CD4-positive, alpha-beta T cell (primary cell): ENCODE data around the gene RNF213. TPM values are rescaled to one million over a fixed set of nuclear protein-coding genes. Genes with fewer than 3 reads are reported as not detected.

Experiments used
- ATAC-seq: fragments of 200-7000 bp; cut with Tn5 transposase; one replicate; pipeline ENCODE4 v1.10.0; 2022; ENCODE audit warnings: mild to moderate bottlenecking; ENCODE audit not compliant: poor library complexity
- CTCF ChIA-PET: fragments of 350-600 bp; sonication (Branson Sonifier 250); formaldehyde crosslinking; loops from one replicate; lab custom pipeline; 2021; ENCODE audit warnings: antibody characterized with exemption, inconsistent platforms; lab: Charles Lee
- POLR2A ChIA-PET: fragments of 350-600 bp; sonication (Branson Sonifier 250); formaldehyde crosslinking; loops from one replicate; lab custom pipeline; 2021; ENCODE audit warnings: antibody characterized with exemption, inconsistent platforms; lab: Charles Lee
- DNase-seq, 14 experiments: peaks; one replicate each; pipeline ENCODE4 v3.0.0-alpha.2; 2013 to 2020; ENCODE audit warnings: mixed read lengths in 2 of 14
- H3K27ac ChIP-seq, 2 donors: one replicate each; pipeline versions ENCODE4 v1.5.1 to v1.7.0; 2013; ENCODE audit warnings: low read length in 2 of 2, low read depth in 1 of 2, mild to moderate bottlenecking in 1 of 2
- H3K27me3 ChIP-seq, 2 experiments: 1 replicate in 1 of 2; 2 replicates in 1 of 2; pipeline versions ENCODE4 v1.6.1 to v1.7.0; 2013; ENCODE audit warnings: low read length in 2 of 2, control low read depth in 1 of 2, mild to moderate bottlenecking in 1 of 2, moderate library complexity in 1 of 2; ENCODE audit not compliant: insufficient read depth in 2 of 2, control insufficient read depth in 1 of 2
- H3K36me3 ChIP-seq: one replicate; pipeline ENCODE4 v1.6.1; 2013; ENCODE audit warnings: low read length, control low read depth; ENCODE audit not compliant: insufficient read depth
- H3K4me1 ChIP-seq: one replicate; pipeline ENCODE4 v1.6.1; 2013; ENCODE audit warnings: low read length, control low read depth; ENCODE audit not compliant: insufficient read depth
- H3K4me3 ChIP-seq: one replicate; pipeline ENCODE4 v1.5.1; 2013; ENCODE audit warnings: mild to moderate bottlenecking, low read length, moderate library complexity
- H3K9me3 ChIP-seq, 2 experiments: 1 replicate in 1 of 2; 2 replicates in 1 of 2; pipeline versions ENCODE4 v1.6.1 to v1.7.0; 2013; ENCODE audit warnings: low read length in 2 of 2, mild to moderate bottlenecking in 2 of 2, control low read depth in 1 of 2, moderate library complexity in 1 of 2; ENCODE audit not compliant: control insufficient read depth in 1 of 2, insufficient read depth in 1 of 2
- H3K27ac Mint-ChIP-seq: one replicate; pipeline ENCODE4 v1.8.0; 2020; ENCODE audit warnings: mixed read lengths
- H3K27me3 Mint-ChIP-seq: one replicate; pipeline ENCODE4 v1.8.0; 2021; ENCODE audit warnings: mixed read lengths
- H3K36me3 Mint-ChIP-seq: one replicate; pipeline ENCODE4 v1.8.0; 2021; ENCODE audit warnings: low read depth, mixed read lengths
- H3K4me1 Mint-ChIP-seq: one replicate; pipeline ENCODE4 v1.8.0; 2021; ENCODE audit warnings: low read depth, mixed read lengths
- H3K4me3 Mint-ChIP-seq: one replicate; pipeline ENCODE4 v1.8.0; 2020; ENCODE audit warnings: mild to moderate bottlenecking, mixed read lengths
- H3K9me3 Mint-ChIP-seq: one replicate; pipeline ENCODE4 v1.8.0; 2020; ENCODE audit warnings: mixed read lengths
- intact Hi-C, 2 experiments: fragments of 100-400 bp; cut with DNase I in 1 of 2; cut with micrococcal nuclease in 1 of 2; formaldehyde crosslinking; loops; one replicate each; pipeline versions ENCODE4 v1.15.1 to v1.9.0; 2023 to 2025; cut with DNase I, micrococcal nuclease
- total RNA-seq, 174 experiments: library from RNA in 2 of 174; stranded (reverse) in 2 of 174; gene quantifications; one replicate each; pipeline ENCODE4 v1.2.3 and lab custom pipeline; 2021 to 2026
- TF ChIP-seq, protein P1 (sequence below): fragments of 200-600 bp; IDR thresholded peaks from one replicate; pipeline ENCODE4 v1.8.0; 2022; ENCODE audit warnings: antibody characterized with exemption, mild to moderate bottlenecking

The RNF213 gene
- total RNA-seq, 2 experiments from 2014 or later: 290 to 312 TPM

DNA sequence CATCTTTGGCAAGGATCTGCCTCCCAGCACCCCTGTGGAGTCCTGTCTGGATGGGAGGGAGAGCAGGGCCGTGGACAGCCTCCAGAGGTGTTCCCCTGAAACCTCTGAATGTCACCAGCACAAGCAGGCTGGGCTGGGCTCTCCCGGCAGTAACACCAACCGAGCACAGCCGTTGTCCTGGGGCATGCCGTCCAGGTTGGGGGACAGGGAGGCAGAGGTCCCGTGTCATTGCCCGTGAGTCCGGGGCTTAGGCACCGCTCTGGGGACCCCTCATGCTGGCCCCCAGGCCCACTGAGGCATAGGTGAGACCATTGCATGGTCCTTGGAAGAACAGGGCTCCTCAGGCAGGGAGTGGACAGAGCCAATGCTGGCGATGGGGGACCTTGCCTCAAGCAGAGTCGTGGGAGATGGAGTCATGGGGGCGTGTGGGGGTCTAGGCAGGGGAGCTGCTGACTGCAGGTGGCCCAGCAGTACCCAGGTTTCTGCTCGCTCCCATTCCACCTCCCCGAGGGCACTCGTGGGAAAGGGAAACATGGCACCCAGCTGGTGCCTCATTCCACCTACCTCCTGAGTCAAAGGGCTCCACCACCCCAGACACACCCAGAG lies 171.8 kb downstream of the RNF213 start:
- no peak overlapping the region for H3K4me3 Mint-ChIP-seq
- DNase-seq: no peak
- Histone ChIP-seq H3K36me3 (no peaks in the 10 kb centered on the region), H3K4me1 (no peaks in the 10 kb centered on the region), H3K4me3 (no peak overlapping the region), H3K27ac (no peak overlapping the region), H3K27me3 (no peaks in the 10 kb centered on the region), H3K9me3 (no peaks in the 10 kb centered on the region)
- no peaks in the 10 kb centered on the region for H3K4me1 Mint-ChIP-seq
- no peaks in the 10 kb centered on the region for H3K9me3 Mint-ChIP-seq
- ChIA-PET POLR2A (no interaction called here), CTCF (no interaction called here)
- H3K27ac Mint-ChIP-seq: no peak overlapping the region
- no peaks in the 10 kb centered on the region for H3K36me3 Mint-ChIP-seq
- H3K27me3 Mint-ChIP-seq: no peaks in the 10 kb centered on the region
- TF ChIP-seq, protein P1, sequence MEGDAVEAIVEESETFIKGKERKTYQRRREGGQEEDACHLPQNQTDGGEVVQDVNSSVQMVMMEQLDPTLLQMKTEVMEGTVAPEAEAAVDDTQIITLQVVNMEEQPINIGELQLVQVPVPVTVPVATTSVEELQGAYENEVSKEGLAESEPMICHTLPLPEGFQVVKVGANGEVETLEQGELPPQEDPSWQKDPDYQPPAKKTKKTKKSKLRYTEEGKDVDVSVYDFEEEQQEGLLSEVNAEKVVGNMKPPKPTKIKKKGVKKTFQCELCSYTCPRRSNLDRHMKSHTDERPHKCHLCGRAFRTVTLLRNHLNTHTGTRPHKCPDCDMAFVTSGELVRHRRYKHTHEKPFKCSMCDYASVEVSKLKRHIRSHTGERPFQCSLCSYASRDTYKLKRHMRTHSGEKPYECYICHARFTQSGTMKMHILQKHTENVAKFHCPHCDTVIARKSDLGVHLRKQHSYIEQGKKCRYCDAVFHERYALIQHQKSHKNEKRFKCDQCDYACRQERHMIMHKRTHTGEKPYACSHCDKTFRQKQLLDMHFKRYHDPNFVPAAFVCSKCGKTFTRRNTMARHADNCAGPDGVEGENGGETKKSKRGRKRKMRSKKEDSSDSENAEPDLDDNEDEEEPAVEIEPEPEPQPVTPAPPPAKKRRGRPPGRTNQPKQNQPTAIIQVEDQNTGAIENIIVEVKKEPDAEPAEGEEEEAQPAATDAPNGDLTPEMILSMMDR: no peak
- intact Hi-C loops: no loop called here
- no peak for ATAC-seq

DNA sequence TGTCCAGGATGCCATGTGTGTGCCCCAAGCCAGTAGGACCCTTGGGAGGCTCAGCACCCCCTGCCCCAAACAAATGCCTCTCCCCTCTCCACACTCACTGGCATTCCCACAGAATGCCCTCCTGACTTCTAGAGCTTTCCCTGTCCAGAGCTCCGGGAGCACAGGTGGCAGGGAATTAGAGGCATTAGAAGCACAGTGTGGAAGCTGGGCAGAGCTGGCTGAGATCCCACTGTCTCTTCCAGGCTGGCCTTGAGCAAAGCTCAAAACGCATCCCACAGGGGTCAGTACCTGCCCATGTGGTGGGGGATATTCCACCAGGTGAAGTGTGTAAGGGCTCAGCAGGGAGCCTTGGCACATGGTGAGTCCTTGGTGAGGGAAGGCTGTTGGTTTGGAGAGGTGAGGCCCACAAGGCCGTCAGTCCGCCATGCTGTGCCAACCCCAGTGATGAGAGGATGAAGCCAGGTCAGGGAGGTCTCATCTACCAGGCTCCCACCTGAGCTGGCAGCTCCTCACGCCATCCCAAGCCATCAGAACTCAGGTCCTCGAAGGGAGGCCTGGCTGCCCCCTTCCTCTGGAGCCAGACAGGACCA lies 172.4 kb downstream of the RNF213 start:
- H3K36me3 ChIP-seq: no peaks in the 10 kb centered on the region
- no peak overlapping the region for H3K27ac ChIP-seq
- Mint-ChIP-seq H3K27ac (no peak overlapping the region), H3K4me3 (no peak overlapping the region), H3K27me3 (no peaks in the 10 kb centered on the region), H3K36me3 (no peaks in the 10 kb centered on the region), H3K9me3 (no peaks in the 10 kb centered on the region), H3K4me1 (no peaks in the 10 kb centered on the region)
- DNase-seq: no peak
- no peaks in the 10 kb centered on the region for H3K4me1 ChIP-seq
- ChIA-PET CTCF (no interaction called here), POLR2A (interaction anchor here (0.6 kb wide), 1 partner anchor 22 kb away, joined by 3 read pairs; no protein-coding TSS in a partner anchor)
- TF ChIP-seq, protein P1: no peak
- H3K9me3 ChIP-seq: no peaks in the 10 kb centered on the region
- intact Hi-C loops: no loop called here
- H3K4me3 ChIP-seq: no peak overlapping the region
- no peak for ATAC-seq
- H3K27me3 ChIP-seq: no peaks in the 10 kb centered on the region

DNA sequence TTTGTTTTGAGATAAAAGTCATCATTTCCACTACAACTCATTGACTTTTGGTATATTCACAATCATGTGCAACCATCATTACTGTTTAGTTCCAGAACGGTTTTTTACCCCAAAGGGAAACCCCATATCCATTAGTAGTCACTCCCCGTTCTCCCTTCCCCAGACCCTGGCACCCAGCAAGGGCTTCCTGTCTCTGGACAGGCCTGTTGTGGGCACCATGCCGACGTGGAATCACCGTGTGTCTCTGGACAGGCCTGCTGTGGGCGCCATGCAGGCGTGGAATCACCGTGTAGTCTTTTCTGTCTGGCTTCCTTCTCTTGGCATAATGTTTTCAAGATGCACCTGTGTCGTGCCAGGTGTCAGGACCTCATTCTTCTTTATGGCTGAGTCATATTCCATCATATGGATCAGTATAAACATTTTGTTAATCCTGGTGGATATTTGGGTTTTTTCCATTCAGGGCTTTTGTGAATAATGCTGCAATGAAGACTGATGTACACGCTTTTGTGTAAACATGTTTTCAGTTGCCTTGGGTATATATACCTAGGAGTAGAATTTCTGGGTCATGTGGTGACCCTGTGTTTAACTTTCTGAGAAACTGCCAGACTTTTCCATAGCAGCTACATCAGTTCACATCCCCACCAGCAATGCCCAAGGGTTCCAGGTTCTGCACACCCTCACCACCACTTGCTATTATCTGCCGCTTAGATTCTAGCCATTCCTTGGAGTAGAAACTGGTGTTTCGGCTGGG lies 173.4 kb downstream of the RNF213 start:
- TF ChIP-seq, protein P1: no peak
- Histone ChIP-seq H3K4me3 (no peak overlapping the region), H3K9me3 (no peaks in the 10 kb centered on the region), H3K4me1 (no peaks in the 10 kb centered on the region), H3K27me3 (no peaks in the 10 kb centered on the region), H3K36me3 (no peaks in the 10 kb centered on the region), H3K27ac (no peak overlapping the region)
- POLR2A ChIA-PET: no interaction called here
- no peaks in the 10 kb centered on the region for H3K27me3 Mint-ChIP-seq
- H3K27ac Mint-ChIP-seq: no peak overlapping the region
- DNase-seq (no peak), ATAC-seq (no peak)
- no peak overlapping the region for H3K4me3 Mint-ChIP-seq
- intact Hi-C loops: no loop called here
- no peaks in the 10 kb centered on the region for H3K4me1 Mint-ChIP-seq
- no peaks in the 10 kb centered on the region for H3K9me3 Mint-ChIP-seq
- H3K36me3 Mint-ChIP-seq: no peaks in the 10 kb centered on the region
- CTCF ChIA-PET: no interaction called here
